Glomerular endothelial cell (primary cell): ENCODE measurements around the gene NEDD4L. TPM values are rescaled to one million over a fixed set of nuclear protein-coding genes. Genes with fewer than 3 reads are reported as not detected.
A peak's percentile ranks its signal among the peaks of the same experiment; 100 is the strongest.
"Not testable (repeated sequence)": the region's sequence is repeated elsewhere in the genome, so short reads cannot be mapped to it uniquely, and the experiment has no call there.

ENCODE experiments used
- DNase-seq: peaks from one replicate; pipeline ENCODE4 v3.0.0-alpha.2; 2011; ENCODE audit warnings: low read depth, low spot score; ENCODE audit errors: extremely low read depth
- total RNA-seq: library from RNA; depleted of rRNA; stranded (reverse); fragments of >200 nt; gene quantifications from 2 replicates; pipeline ENCODE4 v1.2.3, GENCODE V29; 2015

Gene NEDD4L
- total RNA-seq, 1 donor from 2014 or later, result 63.9 TPM

DNA sequence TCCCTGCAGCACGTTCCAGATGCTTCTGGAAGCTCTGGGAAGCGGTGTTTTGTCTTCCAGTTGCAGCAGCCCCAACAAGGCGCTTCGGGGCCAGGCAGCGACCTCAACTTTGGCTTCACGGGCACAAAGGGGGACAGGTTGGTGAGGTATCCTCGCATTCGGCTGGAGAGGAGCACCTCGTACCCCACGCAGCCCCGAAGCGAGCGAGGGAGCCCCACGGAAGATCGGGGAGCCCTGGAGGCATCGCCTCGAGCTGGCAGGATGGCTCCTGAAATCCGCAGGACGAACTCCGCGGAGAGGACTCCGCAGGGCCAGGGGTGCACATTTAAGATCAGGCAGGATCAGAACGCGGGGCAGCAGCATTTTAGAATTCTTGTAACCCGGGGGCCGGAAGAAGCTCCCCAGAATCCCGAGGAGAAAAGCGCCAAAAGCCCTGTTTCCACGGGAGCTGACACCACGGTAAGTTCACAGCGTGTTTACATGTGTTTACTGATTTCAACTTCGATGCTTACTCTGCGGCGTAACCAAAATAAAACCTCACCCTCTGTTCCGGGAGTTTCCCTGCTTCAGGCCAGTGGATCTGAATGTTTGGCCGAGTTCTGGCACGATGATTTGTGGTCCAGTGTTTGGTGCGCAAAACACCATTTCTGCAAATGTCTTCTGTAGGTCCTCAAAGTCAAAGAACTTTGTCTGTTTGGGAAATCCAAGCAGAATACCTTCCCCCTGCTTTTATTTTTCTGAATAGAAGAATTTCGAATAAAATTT, 212.5 kb downstream of the NEDD4L start:
- no peak for DNase-seq

DNA sequence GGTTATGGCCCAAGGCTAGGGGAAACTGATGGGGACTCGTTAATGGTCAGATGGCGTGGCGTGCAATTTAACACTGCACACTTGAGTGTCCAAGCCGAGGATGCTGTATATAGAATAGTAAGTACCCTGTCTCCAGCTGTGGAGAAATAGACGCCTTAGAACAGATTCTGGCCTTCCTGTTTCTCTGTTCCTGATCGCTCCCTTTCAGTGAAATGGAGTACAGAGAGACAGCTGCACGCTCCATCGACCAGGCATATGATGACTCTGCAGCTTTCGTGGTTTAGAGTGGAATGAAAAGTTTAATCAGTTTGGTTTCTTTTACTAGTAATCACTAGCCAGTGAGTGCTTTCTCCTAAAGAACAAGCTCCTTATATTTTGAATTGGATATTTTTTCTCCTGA, 213.4 kb downstream of the NEDD4L start:
- no peak for DNase-seq

DNA sequence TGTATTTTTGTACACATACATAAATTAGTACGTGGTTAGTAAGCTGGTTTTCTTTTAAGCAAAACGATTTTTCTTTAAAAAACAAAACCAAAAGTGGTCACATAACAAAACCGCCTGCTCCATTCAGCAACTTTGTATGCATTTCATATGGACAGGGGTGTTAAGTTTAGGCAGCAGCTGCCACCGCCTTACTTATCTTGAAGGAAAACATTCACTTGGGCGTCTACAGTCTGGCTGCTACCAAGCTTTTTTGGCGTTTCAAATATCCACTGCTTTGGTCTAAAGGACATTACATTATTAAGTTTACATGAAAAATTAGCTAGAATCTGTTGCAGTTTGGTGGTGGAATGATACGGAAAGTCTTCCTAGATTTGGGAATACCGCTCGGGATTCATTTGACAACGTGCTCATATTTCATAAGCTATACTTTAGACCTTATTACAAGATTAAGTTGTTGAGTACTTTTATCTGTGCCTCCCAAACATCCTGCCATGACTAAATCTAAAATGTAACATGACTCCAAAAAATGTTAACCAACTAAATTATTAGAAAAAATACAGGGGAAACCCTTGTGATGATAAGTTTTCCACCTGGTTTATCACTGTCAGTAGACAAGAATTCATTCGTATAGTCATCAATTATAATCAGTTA, 214.8 kb downstream of the NEDD4L start:
- DNase-seq, result no peak

DNA sequence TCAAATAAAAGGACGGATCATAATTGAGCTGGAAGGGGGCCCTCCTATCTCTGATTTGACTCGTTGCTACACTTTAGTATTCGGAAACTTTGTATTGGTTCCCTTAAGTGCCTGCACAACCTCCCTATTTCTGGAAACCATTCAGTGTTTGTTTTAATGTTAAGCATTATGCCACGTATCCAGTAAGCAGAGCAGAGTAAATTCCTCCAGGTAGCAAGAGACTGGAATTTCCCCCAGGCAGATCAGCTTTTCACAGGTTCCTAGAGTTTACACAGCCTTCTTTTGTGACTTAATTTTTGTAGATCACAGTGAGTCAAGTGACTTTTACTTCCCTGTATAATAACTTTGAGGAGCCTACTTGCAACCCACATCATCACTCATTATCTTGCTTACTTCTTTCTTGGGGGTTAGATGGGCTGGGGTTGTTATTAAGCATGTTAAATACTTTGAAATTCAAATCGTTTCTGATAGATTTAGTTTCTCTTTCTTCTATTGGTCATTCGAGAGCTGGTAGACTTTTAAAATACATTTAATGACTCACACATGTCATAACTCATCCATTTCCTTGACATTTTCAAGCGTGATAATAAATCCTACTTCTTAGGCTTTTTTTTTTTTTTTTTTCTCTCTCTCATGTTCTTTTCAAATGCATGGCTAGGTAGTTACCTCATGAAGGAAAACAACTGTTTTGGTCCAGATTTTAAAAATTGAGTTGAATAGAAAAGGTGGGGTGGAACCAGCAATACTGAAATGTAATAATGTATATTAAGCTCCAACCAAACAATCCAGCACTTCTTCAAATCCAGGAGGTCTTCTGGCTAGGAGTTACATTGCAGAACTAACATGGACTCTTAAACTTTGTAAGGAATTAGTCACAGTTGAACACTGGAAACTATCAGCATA, 219.3 kb downstream of the NEDD4L start:
- peak; percentile 45 for DNase-seq

DNA sequence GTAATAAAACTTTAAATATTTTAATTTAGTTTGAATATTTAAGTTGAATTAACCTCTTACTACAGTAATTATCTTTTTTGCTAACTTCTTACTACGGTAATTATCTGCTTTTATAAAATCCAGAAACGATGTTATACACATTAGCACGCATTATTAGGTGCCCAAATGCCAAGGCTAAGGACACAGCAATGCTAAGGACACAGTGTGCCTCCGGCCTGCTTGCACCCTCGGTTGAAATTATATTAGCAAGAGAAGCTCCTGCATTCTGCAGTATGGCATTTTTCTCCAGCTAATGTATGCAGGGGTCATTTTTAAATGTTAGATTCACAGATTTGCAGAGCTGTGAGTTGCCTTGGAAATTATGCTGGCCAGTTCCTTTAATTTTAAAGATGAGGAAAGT, 220.0 kb downstream of the NEDD4L start:
- DNase-seq, result no peak

DNA sequence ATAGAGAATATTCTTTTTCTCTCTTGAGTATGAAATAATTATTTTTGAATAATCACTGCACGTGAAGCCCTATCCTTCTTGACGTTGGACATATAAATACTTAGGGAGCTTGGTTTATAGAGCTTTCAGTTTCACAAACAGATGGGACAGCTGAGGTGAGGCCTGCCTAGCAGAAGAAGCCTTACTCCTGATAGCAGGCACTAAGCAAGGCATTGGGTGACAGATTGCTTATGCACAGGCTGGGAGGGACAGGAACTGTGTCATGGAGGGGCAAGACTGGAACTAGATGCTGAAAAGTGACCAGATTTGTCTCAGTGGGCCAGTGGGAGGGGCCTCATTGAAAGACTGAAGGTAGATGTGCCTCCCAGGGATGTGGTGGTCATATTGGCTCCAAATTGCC, 220.8 kb downstream of the NEDD4L start:
- no peak for DNase-seq

DNA sequence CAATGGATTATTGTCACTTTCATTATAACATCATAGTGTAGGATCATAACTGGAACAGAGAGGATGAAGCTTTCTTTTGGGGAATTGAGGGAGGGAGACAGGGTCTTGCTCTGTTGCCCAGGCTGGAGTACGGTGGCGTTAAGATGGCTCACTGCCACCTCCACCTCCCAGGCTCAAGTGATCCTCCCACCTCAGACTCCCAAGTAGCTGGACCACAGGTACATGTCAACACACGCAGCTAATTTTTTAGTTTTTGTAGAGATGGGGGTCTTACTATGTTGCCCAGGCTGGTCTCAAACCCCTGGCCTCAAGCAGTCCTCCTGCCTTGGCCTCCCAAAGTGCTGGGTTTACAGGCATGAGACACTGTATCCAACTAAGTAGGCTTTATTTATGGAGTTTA, 221.5 kb downstream of the NEDD4L start:
- DNase-seq, result not testable (repeated sequence)

DNA sequence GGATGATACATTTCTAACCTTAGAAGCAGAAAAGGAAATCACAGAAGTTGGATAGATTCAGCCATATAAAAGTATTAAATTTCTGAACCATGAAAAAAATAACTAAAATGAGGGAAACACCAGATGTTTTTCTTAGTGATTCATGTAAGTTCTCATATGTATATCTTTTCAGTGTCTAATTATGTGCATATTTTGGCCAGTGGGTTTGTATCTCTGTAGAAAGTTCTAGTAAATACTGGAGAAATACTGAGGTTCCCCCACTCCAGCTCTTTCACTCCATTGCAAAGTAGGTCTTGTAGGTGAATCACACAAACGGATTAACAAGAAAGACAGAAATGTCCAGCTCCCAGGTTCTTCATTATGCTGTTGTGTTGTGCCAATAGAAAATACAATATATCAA, 222.3 kb downstream of the NEDD4L start:
- DNase-seq, result no peak

DNA sequence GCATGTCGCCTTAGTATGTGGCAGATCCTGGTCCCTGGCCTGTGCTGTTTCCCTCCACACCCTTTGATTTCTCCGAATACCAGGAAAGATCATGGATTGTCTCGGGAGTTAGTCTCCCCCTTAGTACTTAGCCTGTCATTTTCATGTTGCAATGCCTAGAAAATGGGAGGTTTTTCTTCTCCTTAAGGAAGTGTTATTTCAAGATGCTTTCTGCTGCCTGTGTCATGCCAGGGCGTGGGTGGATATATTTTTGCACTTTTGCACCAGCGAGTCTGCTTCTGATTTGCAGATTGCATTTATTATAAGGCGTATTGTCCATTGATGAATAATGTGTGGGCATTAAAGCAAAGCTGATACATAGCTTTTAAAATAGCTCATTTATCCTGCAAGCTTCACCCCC, 223.5 kb downstream of the NEDD4L start:
- no peak for DNase-seq

DNA sequence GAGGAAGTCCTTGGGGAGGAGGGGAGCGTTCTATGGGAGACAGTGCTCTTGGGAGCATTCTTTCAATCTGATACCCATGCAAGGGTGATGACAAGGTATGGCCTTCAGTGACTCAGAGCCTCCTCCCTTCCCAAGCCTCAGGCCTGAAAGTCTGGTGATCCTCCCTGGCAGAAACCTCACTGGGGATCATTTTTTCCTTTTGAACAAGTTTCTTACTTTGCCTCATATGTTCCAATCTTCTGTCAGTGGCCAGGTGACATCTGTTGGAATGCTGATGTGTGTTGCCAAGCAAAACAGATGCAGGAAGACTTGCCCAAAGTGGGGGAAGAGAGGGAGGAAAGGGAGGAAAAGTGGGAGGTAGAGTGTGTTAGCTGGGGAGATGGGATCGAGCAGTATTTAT, 224.8 kb downstream of the NEDD4L start:
- DNase-seq, result no peak

DNA sequence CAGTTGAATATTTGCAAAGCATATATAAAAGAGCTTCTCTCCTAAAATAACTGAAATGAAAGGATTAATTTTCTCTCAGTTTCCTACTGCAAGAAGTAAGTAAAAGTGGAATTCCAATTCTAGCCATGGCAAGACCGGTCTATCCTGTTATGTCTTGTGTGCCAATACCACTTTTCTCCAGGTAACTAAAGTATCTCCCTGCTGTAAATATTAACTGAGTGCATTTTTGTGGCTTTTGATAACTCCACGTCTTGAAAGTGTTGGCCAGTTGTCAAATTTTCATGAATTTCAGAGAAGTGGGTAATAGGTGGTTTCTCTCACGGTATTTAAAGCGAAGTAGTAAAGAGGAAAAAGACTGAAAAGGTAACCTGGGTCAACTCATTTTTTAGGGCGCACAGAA, 225.9 kb downstream of the NEDD4L start:
- DNase-seq, result no peak

DNA sequence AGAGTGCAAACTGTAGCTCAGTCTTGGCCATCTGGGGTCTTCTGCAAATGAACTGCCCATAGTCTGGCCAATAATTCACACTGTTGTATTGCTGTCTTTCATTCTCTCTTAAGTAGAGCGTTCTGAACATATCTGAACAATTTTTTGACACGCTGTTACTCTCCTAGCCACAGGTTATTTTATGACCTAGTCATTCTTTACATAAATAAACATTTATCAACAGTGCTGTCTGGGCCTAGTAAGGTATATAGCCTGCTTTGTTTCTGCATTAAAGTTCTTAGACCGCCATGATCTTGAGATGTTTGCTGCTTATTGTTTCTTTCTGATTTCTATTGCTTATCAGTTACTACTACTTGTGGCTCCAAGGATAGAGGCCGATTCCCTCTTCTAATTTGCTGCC, 226.4 kb downstream of the NEDD4L start:
- no peak for DNase-seq

DNA sequence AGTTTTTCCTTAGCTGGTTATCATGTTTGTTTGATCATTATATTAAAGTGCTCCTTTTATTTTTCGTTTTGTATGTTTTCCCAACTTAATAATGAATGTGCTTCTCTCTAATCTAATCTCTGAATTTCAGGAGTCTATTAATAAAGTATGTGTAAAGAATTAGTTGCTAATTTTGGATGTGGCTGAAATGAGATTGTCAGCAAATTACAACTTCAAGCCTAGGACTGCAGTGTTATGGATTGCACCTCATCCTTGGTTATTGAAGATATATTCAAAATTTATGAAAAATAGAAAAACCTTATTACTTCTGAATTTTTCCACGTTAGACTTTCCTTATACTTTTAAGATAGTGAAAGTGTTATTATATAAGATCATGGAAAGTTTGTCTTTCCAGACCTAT, 227.7 kb downstream of the NEDD4L start:
- no peak for DNase-seq

DNA sequence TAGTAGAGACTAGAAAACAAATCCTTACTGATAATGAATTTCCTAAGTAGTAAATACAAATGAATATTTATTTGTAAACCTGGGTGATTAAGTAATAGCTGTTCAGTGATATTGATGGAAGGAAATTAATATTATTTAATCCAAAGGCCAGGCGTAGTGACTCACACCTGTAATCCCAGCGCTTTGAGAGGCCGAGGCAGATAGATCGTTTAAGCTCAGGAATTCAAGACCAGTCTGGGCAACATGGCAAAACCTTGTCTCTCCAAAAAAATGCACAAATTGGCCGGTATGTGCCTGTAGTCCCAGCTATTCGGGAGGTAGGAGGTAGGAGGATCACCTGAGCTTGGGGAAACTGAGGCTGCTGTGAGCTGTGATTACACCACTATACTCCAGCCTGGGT, 228.2 kb downstream of the NEDD4L start:
- no peak for DNase-seq

DNA sequence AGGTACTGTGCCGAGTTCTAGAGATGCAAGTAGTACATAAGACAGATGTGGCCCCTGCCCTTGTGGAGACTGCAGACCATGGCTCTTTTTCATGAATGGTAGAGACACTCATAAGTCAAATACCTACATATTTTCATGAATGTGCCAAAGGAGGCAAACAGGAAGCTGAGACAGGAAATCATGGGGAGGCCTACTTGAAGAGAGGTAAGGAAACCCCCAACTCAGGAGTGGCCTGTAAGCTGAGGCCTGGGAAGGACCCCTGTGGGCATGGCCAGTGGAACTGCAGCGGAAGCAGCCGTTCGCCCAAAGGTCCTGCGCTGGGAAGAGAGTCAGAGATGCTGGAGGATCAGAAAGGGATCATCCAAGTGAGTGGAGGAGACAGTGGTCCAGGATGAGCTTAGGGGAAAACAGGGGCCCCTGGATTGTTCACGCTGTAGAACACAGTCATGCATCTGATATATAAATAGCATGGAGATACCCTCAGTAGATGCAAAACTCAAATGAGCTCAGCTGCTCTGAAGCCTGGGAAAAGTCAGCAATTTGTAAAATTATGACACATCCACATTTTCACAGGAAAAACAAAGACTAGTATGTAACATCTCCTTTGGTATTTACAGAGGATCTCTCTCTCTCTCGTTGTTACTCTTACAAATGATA, 228.9 kb downstream of the NEDD4L start:
- no peak for DNase-seq

DNA sequence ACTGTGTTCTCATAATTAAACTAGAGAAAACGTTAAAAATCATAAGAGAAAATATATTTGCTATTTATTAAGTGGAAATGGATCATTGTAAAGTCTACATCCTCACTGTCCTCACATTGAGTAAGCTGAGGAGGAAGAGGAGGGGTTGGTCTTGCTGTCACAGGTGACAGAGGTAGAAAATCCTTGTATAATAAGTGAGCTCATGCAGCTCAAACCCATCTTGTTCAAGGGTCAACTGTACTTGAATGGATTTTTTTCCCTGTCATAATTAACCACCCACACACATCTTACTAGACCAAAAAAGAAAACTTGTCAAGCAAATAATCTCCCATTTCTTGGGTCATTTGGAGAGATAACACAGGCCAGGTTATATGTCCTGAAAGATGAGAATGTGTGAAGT, 231.2 kb downstream of the NEDD4L start:
- DNase-seq, result no peak

DNA sequence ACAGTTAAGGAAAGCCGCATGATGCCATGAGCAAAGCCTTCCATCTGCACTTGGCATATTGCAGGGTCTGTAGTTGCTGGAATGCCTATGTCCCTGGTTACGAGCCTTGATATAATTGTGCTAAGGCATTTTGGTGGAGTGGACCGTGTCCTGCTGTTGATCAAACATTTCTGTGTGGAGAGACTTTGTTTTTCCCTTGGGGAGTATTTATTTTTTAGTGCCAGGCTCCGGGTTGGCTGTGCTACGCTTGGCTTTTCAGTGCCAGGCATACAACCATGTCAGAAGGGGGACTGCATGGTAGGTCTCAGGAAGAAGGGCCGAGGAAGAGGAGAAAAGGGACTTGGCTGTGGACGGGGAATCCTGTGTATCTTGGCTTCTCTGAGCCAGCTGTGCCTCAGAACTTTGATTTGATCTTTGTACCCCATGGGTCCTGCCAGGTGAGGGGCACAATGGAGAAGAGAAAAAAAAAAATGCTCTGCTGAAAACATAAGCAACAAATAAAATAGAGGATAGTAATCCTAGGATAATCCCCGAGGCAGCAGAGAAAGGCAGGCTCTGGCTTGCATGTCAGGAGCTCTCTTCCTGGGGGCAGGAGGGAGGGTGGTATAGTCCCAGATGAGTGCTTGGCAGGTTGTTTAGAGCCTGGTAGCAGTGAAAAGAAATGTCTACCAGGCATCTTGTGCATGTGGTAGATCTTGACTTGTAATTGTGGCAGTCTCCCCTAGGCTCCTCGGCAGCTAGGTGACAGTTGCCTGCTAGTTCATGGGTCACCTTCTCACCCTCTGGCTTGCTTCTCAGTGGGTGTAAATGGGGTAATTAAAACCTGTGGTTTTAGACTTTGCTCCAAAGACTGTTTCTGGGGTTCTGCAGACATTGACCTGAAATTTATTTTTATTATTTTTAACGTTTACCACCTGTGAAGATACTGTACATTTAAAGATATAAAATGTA, 233.0 kb downstream of the NEDD4L start:
- DNase-seq, result no peak

DNA sequence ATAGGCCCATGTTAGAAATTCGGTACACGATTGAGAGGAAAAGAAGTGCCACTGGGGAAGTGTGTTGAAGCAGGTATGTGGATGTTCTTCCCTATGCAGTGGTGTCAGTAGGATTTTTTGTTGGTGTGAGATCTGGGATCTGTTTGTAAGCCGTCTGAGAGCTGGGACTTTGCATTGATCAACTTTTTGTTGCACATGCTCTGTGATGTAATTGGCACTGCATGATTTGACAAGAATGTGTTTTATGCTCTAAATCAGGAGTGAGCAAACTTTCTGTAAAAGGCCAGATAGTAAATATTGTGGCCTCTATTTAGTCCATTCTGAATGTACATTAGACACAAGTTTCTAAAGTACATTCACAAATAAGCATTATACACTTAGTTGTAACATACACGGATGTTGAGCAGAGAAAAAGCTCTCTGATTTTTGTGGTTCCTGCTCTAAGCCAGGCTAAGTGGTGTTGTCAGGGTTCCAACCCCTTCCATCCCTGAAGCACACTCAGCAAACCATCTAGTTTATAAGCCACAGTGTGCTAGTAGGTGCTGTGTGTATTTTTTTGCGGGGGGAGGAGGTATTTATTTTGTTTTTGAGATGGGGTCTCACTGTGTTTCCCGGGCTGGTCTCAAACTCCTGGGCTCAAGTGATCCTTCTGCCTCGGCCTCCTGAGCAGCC, 235.6 kb downstream of the NEDD4L start:
- DNase-seq, result no peak

DNA sequence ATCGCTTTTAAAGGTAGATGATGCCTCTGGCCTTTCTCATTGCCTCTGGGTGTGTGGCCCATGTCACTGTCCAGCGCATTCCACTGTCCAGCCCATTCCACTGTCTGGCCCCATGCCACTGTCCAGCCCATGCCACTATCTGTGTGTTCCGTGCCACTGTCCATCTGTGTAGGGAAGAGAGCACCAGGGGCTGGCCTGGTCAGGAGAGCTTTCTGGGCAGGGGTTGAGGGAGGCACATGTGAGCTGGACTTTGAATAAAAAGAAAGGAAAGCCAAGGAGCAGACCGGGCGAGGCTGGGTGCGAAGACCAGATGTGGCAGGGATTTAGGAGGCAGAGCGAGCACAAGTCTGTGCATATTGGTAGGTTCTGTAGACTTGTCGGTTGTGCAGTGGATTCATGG, 236.2 kb downstream of the NEDD4L start:
- DNase-seq, result no peak
